GM19043 (cell line): ENCODE measurements around the gene KLKB1.
"Not testable (repeated sequence)": the region's sequence is repeated elsewhere in the genome, so short reads cannot be mapped to it uniquely, and the experiment has no call there.

Source experiments
- ATAC-seq: cut with Tn5 transposase; IDR thresholded peaks from one replicate; pipeline ENCODE4 v1.9.1; 2021; ENCODE audit warnings: low read depth; ENCODE audit not compliant: unreplicated experiment

The KLKB1 gene

GRCh38 chr4:186226521-186227189 is 652 bp upstream of the KLKB1 start:
- ATAC-seq, result no peak

- ATAC-seq, result no peak
Measured at GRCh38 chr4:186227744-186228513, 622 bp downstream of the KLKB1 start.

GRCh38 chr4:186228514-186228894 is 1.2 kb downstream of the KLKB1 start:
- ATAC-seq, result no peak

DNA sequence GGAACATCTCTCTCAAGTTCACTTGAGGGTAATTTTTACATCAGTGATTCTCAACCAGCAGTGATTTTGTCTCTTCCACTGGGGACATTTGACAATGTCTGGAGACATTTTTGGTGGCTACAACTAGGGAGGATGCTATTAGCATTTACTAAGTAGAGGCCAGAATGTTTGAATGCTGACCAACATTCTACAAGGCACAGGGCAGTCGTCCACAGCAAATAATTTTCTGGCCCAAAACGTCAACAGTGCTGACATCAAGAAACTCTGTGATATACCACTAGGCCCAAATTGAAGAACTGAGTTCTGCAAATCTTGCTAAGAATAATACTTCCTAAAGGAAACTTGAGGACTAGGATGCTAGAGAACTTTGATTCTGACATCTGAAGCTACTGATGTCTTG is 7.1 kb downstream of the KLKB1 start:
- no peak for ATAC-seq

DNA sequence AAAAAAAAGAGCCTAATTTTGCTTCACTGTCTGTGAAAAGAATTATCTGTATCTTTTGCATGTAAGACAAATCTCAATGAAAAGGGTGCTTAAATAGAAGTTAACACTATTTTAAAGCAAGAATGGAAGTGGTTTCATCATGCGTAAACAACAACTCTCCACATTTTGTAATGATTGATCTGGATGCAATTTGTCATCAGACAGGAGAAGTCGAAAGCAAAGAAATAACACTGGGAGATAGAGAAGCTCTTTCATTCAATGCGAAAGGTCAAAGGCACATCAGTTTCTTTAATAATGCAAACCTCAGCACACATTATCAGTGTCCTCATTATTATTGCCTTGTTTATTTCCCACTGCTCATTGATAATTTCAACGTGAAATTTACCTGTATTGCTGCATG is 8.8 kb downstream of the KLKB1 start:
- ATAC-seq, result no peak

GRCh38 chr4:186240452-186240847 is 13.1 kb downstream of the KLKB1 start:
- no peak for ATAC-seq

- no peak for ATAC-seq
Measured at GRCh38 chr4:186240848-186241491, 13.7 kb downstream of the KLKB1 start.

GRCh38 chr4:186241616-186242015 is 14.3 kb downstream of the KLKB1 start:
- ATAC-seq, result no peak

DNA sequence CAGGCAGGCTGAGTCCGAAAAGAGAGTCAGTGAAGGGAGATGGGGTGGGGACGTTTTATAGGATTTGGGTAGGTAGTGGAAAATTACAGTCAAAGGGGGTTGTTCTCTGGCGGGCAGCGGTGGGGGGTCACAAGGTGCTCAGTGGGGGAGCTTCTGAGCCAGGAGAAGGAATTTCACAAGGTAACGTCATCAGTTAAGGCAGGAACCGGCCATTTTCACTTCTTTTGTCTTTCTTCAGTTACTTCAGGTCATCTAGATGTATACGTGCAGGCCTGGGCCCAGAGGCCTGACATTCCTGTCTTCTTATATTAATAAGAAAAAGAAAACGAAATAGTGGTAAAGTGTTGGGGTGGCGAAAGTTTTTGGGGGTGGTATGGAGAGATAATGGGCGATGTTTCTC is 14.7 kb downstream of the KLKB1 start:
- ATAC-seq, result not testable (repeated sequence)

DNA sequence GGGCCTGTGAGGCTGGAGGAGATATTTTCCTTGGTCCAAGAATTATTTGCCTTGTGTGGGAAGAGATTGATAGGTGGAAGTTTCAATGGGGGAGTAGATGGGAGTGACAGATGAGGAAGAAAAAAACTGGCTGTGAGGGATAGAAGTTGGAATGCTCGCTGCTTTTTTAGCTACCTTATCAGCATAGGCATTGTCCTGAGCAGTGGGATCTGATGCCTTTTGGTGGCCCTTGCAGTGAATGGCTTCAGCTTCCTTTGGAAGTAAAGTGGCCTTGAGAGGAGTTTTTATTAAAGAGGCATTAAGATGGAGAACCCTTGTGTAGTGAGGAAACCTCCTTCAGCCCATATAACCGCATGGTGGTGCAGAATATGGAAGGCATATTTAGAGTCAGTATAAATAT is 16.0 kb downstream of the KLKB1 start:
- ATAC-seq, result no peak

- no peak for ATAC-seq
Measured at GRCh38 chr4:186244835-186245234, 17.5 kb downstream of the KLKB1 start.

- ATAC-seq, result not testable (repeated sequence)
Measured at GRCh38 chr4:186247062-186247752, 19.9 kb downstream of the KLKB1 start.

DNA sequence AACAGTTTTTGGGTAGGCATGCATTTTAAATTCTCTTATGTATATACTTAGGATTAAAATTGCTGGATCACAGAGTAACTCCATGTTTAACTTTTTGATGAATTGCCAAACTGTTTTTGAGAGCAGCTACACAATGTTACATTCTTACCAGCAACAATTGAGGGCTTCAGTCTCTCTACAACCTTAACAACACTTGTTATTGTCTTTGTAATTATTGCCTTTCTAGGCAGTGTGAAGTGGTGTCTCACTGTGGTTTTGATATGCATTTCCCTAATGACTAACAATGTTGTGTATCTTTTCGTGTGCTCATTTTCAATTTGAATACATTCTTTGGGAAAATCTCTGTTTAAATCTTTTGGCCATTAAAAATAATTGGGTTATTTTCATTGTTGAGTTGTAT is 21.3 kb downstream of the KLKB1 start:
- ATAC-seq, result no peak

DNA sequence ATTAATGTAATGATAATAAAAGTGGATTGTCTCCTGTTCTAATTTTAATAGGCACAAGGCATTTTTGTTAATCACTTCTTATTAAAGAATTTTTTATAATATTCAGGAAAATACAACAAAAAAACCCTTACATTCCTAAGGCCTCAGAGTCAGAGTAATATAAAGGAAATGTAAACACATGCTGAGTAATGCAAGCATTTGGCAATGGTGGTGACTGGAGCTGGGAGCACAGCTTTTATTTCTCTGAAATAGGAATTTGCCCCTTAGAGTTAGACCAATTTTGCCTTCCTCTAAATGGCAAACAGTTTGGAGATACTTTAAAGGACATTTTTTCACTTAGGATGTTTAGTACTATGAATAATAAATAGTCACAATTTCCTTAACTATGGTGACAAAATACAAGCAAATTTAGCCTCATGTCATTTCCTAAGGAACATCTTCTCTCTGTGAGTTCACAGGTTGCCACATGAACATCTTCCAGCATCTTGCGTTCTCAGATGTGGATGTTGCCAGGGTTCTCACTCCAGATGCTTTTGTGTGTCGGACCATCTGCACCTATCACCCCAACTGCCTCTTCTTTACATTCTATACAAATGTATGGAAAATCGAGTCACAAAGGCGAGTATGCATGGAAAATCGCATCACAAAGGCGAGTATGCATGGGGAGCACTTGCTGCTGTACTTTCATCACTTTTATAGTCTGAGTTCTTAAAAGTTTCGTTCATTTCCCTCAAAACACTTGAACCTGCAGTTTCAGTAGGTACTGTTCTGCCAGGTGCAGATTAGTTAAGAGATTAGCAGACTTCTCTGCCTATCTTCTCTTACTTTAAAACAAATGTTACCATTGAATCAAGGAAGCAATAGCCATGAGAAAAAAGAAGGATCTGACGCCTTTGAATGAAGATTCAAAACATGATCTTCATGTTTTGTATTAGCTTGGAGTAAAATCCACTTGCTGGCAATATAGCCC is 22.8 kb downstream of the KLKB1 start:
- no peak for ATAC-seq

DNA sequence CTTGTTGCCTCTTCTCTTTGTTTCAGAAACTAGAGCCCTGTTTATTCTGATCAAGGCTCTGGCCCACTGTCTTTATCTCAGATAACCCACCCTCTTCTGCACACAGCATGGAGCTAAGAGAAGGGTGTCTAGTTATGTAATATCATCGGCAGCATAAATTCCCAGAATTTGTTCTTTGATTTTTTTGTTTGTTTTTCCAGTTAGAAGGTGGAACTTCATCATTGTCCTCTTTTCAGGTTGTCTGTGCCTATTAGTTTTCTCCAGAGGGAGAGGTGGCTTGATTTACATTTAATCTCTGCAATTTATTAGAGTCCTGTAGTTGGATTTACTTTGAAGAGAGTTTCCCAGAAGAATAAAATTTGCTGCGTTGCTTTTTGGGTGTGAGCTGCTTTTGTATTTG is 23.5 kb downstream of the KLKB1 start:
- no peak for ATAC-seq

GRCh38 chr4:186255122-186255521 is 27.8 kb downstream of the KLKB1 start:
- no peak for ATAC-seq

GRCh38 chr4:186258216-186258811 is 31.0 kb downstream of the KLKB1 start:
- no peak for ATAC-seq

- no peak for ATAC-seq
Measured at GRCh38 chr4:186260117-186260503, 32.8 kb downstream of the KLKB1 start.

- ATAC-seq, result no peak
Measured at GRCh38 chr4:186260504-186261448, 33.5 kb downstream of the KLKB1 start.
